GM23248 (cell line): ENCODE measurements around the gene PACS1. TPM values are rescaled to one million over a fixed set of nuclear protein-coding genes. Genes with fewer than 3 reads are reported as not detected.
A peak's percentile ranks its signal among the peaks of the same experiment; 100 is the strongest.

Source experiments
- DNase-seq: peaks from one replicate; pipeline ENCODE4 v3.0.0-alpha.2; 2015
- H2AFZ ChIP-seq: fragments of 200-600 bp; sonication (generic); 2 replicates; pipeline ENCODE4 v1.6.1; 2016; ENCODE audit warnings: antibody characterized with exemption
- H3F3A ChIP-seq: fragments of 200-600 bp; sonication (generic); 2 replicates; pipeline ENCODE4 v1.6.1; 2016; ENCODE audit warnings: mild to moderate bottlenecking, antibody characterized with exemption, mixed run types; ENCODE audit not compliant: insufficient read depth
- H3K27ac ChIP-seq: fragments of 200-600 bp; sonication (generic); 2 replicates; pipeline ENCODE4 v1.5.1; 2016; ENCODE audit warnings: mild to moderate bottlenecking
- H3K27me3 ChIP-seq: fragments of 200-600 bp; sonication (generic); replicated peaks from 2 replicates; pipeline ENCODE4 v1.6.1; 2016; ENCODE audit warnings: mild to moderate bottlenecking; ENCODE audit not compliant: insufficient read depth
- H3K36me3 ChIP-seq: fragments of 200-600 bp; sonication (generic); 2 replicates; pipeline ENCODE4 v1.6.1; 2016; ENCODE audit warnings: low read depth, mild to moderate bottlenecking
- H3K4me1 ChIP-seq: fragments of 200-600 bp; sonication (generic); 2 replicates; pipeline ENCODE4 v1.6.1; 2016; ENCODE audit warnings: mild to moderate bottlenecking; ENCODE audit not compliant: insufficient read depth
- H3K4me2 ChIP-seq: fragments of 200-600 bp; sonication (generic); one replicate; pipeline ENCODE4 v1.6.1; 2016; ENCODE audit warnings: mild to moderate bottlenecking; ENCODE audit not compliant: unreplicated experiment
- H3K4me3 ChIP-seq: fragments of 200-600 bp; sonication (generic); 2 replicates; pipeline ENCODE4 v1.5.1; 2016; ENCODE audit warnings: mild to moderate bottlenecking
- H3K79me2 ChIP-seq: fragments of 200-600 bp; sonication (generic); 2 replicates; pipeline ENCODE4 v1.6.1; 2016; ENCODE audit warnings: mild to moderate bottlenecking; ENCODE audit not compliant: insufficient read depth
- H3K9ac ChIP-seq: fragments of 200-600 bp; sonication (generic); 2 replicates; pipeline ENCODE4 v1.6.1; 2016; ENCODE audit warnings: mild to moderate bottlenecking
- H3K9me2 ChIP-seq: fragments of 200-600 bp; sonication (generic); 2 replicates; pipeline ENCODE4 v1.6.1; 2016; ENCODE audit warnings: mixed run types, mild to moderate bottlenecking, moderate library complexity; ENCODE audit not compliant: insufficient read depth
- H3K9me3 ChIP-seq: fragments of 200-600 bp; sonication (generic); one replicate; pipeline ENCODE4 v1.6.1; 2017; ENCODE audit warnings: low read depth
- H4K20me1 ChIP-seq: fragments of 200-600 bp; sonication (generic); 2 replicates; pipeline ENCODE4 v1.6.0; 2016; ENCODE audit not compliant: insufficient read depth
- EZH2 ChIP-seq: fragments of 200-600 bp; sonication (generic); IDR thresholded peaks from 2 replicates; pipeline ENCODE4 v1.6.1; 2018; ENCODE audit warnings: antibody characterized with exemption, mild to moderate bottlenecking; ENCODE audit not compliant: insufficient read depth, poor library complexity, severe bottlenecking
- EZH2phosphoT487 ChIP-seq: fragments of 200-600 bp; sonication (generic); IDR thresholded peaks from 2 replicates; pipeline ENCODE4 v1.6.1; 2018; ENCODE audit warnings: antibody characterized with exemption, moderate library complexity, mild to moderate bottlenecking, low read depth; ENCODE audit not compliant: insufficient read depth
- WGBS, 2 experiments: methylation state at CpG; one replicate each; pipeline ENCODE4 v1.1.6; 2015 to 2017; ENCODE audit warnings: low lambda C conversion rate in 2 of 2, low coverage in 1 of 2; ENCODE audit errors: missing lambda C conversion rate in 2 of 2; 5-methylcytosine and 5-hydroxymethylcytosine counted together
- in situ Hi-C: fragments of 300-500 bp; cut with MboI; formaldehyde crosslinking; loops from 2 replicates; pipeline ENCODE4 v1.15.0; 2020
- polyA plus RNA-seq: library from polyadenylated mRNA; unstranded; fragments of >200 nt; fragmentation: Nextera tagmentation; extraction: Ambion mirVana; gene quantifications from 2 replicates; pipeline ENCODE4 v1.2.1, GENCODE V29; 2016
- total RNA-seq: library from RNA; depleted of rRNA; stranded (reverse); fragments of >200 nt; shearing (Covaris generic); gene quantifications from 2 replicates; pipeline ENCODE4 v1.2.3, GENCODE V29; 2014

Gene PACS1
- total and polyA plus RNA-seq, 2 experiments from 2014 or later = 33.2 to 48.9 TPM

- Histone ChIP-seq H3K9ac (no peak overlapping the region), H3K27me3 (no peaks in the 10 kb centered on the region), H3K79me2 (no peaks in the 10 kb centered on the region), H3F3A (peaks cover 13% of the 10 kb centered on the region; the same call in 1 of the 2 replicates), H2AFZ (no peak overlapping the region), H4K20me1 (no peaks in the 10 kb centered on the region), H3K36me3 (peaks cover 34% of the 10 kb centered on the region; the same call in 1 of the 2 replicates), H3K9me3 (no peaks in the 10 kb centered on the region), H3K27ac (no peak overlapping the region), H3K9me2 (no peaks in the 10 kb centered on the region), H3K4me3 (no peak overlapping the region), H3K4me1 (no peaks in the 10 kb centered on the region), H3K4me2 (no peak overlapping the region)
- in situ Hi-C loops = no loop called here
- TF ChIP-seq EZH2 (no peak), EZH2phosphoT487 (no peak)
- DNase-seq = peak; percentile 13
- WGBS, 2 experiments = 82 to 84% methylated on average over 9 of the region's 9 CpGs
Observed at GRCh38 chr11:66221726-66222236, 151.7 kb downstream of the PACS1 start.

GRCh38 chr11:66222358-66223149 lies 152.5 kb downstream of the PACS1 start:
- H3K9me2 ChIP-seq = no peaks in the 10 kb centered on the region
- TF ChIP-seq EZH2phosphoT487 (no peak), EZH2 (no peak)
- in situ Hi-C loops = no loop called here
- H4K20me1 ChIP-seq = no peaks in the 10 kb centered on the region
- H3K79me2 ChIP-seq = no peaks in the 10 kb centered on the region
- peaks cover 28% of the 10 kb centered on the region for H3K36me3 ChIP-seq
- no peaks in the 10 kb centered on the region for H3K9me3 ChIP-seq
- no peak overlapping the region for H2AFZ ChIP-seq
- H3K27me3 ChIP-seq = no peaks in the 10 kb centered on the region
- no peak overlapping the region for H3K9ac ChIP-seq
- H3K4me1 ChIP-seq = no peaks in the 10 kb centered on the region
- H3K4me3 ChIP-seq = no peak overlapping the region
- DNase-seq = peak; percentile 96
- WGBS, 2 experiments = 24 to 25% methylated on average over 21 of the region's 21 CpGs
- no peak overlapping the region for H3K27ac ChIP-seq
- H3F3A ChIP-seq = peaks cover 13% of the 10 kb centered on the region; the same call in 1 of the 2 replicates
- no peak overlapping the region for H3K4me2 ChIP-seq

GRCh38 chr11:66224226-66224855 lies 154.3 kb downstream of the PACS1 start:
- H2AFZ ChIP-seq = no peak overlapping the region
- in situ Hi-C loops = no loop called here
- H3F3A ChIP-seq = peaks cover 13% of the 10 kb centered on the region; the same call in 1 of the 2 replicates
- no peaks in the 10 kb centered on the region for H3K27me3 ChIP-seq
- no peaks in the 10 kb centered on the region for H3K79me2 ChIP-seq
- H3K4me2 ChIP-seq = no peak overlapping the region
- H3K9me2 ChIP-seq = no peaks in the 10 kb centered on the region
- no peak for DNase-seq
- peaks cover 31% of the 10 kb centered on the region for H3K36me3 ChIP-seq
- no peak for TF ChIP-seq EZH2phosphoT487
- TF ChIP-seq EZH2 = no peak
- H3K27ac ChIP-seq = no peak overlapping the region
- no peaks in the 10 kb centered on the region for H3K4me1 ChIP-seq
- H3K9ac ChIP-seq = no peak overlapping the region
- no peak overlapping the region for H3K4me3 ChIP-seq
- no peaks in the 10 kb centered on the region for H3K9me3 ChIP-seq
- H4K20me1 ChIP-seq = no peaks in the 10 kb centered on the region
- WGBS, 2 experiments = 97% methylated on average over 10 of the region's 10 CpGs

GRCh38 chr11:66225066-66225465 lies 155.0 kb downstream of the PACS1 start:
- 70 to 72% methylated on average over 2 of the region's 2 CpGs for WGBS, 2 experiments
- in situ Hi-C loops = no loop called here

More at GRCh38 chr11:66225066-66225465, 155.0 kb downstream of the PACS1 start:
- no peaks in the 10 kb centered on the region for H3K4me1 ChIP-seq
- peaks cover 13% of the 10 kb centered on the region; the same call in 1 of the 2 replicates for H3F3A ChIP-seq
- no peak overlapping the region for H3K9ac ChIP-seq
- no peaks in the 10 kb centered on the region for H3K27me3 ChIP-seq
- no peak overlapping the region for H2AFZ ChIP-seq
- no peak overlapping the region for H3K4me3 ChIP-seq
- no peaks in the 10 kb centered on the region for H3K9me3 ChIP-seq
- TF ChIP-seq EZH2phosphoT487 (no peak), EZH2 (no peak)
- peaks cover 31% of the 10 kb centered on the region for H3K36me3 ChIP-seq
- DNase-seq = no peak
- no peaks in the 10 kb centered on the region for H3K9me2 ChIP-seq
- no peak overlapping the region for H3K4me2 ChIP-seq
- H3K79me2 ChIP-seq = no peaks in the 10 kb centered on the region
- no peaks in the 10 kb centered on the region for H4K20me1 ChIP-seq
- no peak overlapping the region for H3K27ac ChIP-seq
